SU-DHL-6 (cell line): Measurements from ENCODE around the gene MED8.

Experiments used
- CTCF ChIP-seq: fragments of 200-600 bp; sonication (generic); IDR thresholded peaks from one replicate; pipeline ENCODE4 v1.5.1; 2017; ENCODE audit warnings: antibody characterized with exemption, mild to moderate bottlenecking, low read length, moderate library complexity; ENCODE audit not compliant: insufficient read depth, poor library complexity, severe bottlenecking
- EZH2phosphoT487 ChIP-seq: fragments of 200-600 bp; sonication (generic), shearing (Covaris generic); conservative IDR thresholded peaks from 2 replicates; pipeline ENCODE4 v1.6.1; 2018; ENCODE audit warnings: mild to moderate bottlenecking, antibody characterized with exemption, low read length, moderate library complexity, mixed read lengths

GRCh38 chr1:43379476-43379875, 10.1 kb downstream of the MED8 start:
- TF ChIP-seq CTCF: no peak
- TF ChIP-seq EZH2phosphoT487: no peak
